Hepatic stellate cell (primary cell): ENCODE measurements around the gene MORN4.
"Not testable (repeated sequence)": the region's sequence is repeated elsewhere in the genome, so short reads cannot be mapped to it uniquely, and the experiment has no call there.

Source experiments
- DNase-seq: peaks from one replicate; pipeline ENCODE4 v3.0.0; 2011; ENCODE audit warnings: low spot score

The MORN4 gene

DNA sequence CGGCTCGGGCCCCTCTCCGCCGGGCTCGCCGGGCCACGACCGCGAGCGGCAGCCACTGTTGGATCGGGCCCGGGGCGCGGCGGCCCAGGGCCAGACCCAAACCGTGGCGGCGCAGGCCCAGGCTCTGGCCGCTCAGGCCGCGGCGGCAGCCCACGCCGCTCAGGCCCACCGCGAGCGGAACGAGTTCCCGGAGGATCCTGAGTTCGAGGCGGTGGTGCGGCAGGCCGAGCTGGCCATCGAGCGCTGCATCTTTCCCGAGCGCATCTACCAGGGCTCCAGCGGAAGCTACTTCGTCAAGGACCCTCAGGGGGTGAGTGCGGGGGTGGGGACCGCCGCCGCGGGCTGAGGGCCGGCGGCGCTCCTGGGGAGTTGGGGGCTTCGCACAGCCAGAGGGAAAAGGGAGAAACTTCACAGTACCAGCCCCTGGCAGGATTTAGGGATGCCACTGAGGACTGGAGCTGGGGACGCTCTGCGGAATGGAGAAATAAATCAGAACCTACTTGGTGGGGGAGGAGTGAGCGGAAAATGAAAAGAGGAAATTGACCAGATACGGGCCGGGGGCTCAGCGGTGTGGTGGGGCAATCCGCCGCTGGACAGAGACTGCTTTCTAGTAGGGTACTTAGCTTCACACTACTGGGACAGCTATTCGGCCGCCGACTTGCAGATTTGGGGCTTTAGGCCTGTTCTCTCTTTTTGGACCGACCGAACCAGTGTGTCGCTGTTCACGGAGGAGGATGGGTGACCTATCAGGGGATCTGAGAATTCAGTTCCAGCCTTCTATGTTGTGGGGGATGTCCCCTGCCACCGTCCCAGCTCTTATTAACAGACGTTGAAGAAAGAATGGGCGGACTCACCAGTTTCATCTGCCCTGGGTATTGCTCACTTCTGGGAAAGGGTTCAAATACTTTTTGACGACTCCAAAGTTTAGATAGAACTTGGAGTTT, 7.8 kb upstream of the MORN4 start:
- DNase-seq: peak; percentile 71

DNA sequence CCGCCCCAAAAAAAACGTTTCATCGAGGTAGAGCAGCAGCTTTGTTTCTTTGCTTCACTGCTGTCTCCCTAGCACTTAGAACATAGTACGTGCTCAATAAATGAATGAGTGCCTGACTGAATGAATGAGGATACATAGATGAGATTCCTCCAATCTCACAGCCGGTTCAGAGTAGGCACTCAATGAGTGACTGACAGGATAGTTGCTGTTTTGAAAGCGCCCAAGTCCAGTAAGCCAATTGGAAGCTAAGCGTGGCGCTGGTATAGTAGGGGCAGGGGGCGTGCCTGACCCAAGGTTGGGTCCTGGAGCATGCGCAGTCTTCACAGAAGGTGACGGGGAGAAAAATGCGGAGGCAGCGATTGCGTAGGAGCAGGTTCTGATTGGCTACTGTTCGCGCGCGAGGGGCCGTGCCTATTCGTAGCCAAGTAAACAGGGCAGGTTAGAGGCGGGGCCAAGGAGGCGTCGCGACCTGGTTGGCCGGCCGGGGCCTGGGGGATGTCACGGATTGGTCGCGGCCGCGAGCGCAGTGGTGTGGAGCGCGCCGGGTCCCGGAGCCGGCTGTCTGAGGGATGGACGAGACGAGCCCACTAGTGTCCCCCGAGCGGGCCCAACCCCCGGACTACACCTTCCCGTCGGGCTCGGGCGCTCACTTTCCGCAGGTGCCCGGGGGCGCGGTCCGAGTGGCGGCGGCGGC, 7.0 kb upstream of the MORN4 start, which contains the start of gene PI4K2A:
TSS of gene PI4K2A (plus strand) at position 498 of the 694 bp plus-strand sequence. CDS start at position 570, 72 bp downstream.
- DNase-seq: peak; percentile 98

GRCh38 chr10:97639090-97639489, 5.8 kb upstream of the MORN4 start:
- DNase-seq: not testable (repeated sequence)

GRCh38 chr10:97635577-97635976, 2.3 kb upstream of the MORN4 start:
- no peak for DNase-seq

DNA sequence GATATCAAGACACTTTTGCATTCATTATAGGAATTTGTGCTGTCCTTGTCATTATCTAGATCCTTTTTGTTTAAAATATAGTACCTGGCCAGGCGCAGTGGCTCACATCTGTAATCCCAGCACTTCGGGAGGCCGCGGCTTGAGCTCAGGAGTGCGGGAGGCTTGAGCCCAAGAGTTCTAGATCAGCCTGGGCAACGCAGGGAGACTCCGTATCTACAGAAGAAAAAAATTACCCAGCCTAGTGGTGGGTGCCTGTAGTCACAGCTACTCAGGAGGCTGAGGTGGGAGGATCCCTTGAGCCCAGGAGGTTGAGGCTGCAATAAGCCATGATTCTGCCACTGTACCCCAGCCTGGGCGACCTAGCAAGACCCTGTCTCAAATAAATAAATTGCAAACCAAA, 621 bp upstream of the MORN4 start:
- DNase-seq: no peak

- DNase-seq: no peak
These were observed 2.2 kb downstream of the MORN4 start for GRCh38 chr10:97631098-97631497.

DNA sequence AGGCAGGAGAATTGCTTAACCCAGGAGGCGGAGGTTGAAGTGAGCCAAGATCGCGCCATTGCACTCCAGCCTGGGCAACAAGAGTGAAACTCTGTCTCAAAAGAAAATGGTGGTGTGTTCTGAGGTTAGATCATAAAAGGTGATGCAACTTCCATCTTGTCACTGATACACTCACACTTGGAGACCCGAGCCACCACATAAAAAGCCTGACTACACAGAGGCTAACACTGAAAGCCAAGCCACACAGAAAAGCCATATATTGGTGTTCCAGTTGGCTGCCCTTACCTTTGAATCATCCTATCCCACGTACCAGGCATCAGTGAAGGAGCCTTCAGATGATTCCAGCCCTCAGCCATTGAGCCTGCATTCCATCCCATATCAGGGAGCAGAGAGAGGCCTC, 4.0 kb downstream of the MORN4 start:
- no peak for DNase-seq

- DNase-seq: no peak
These were observed 5.1 kb downstream of the MORN4 start for GRCh38 chr10:97628228-97628627.

- no peak for DNase-seq
These were observed 5.6 kb downstream of the MORN4 start for GRCh38 chr10:97627731-97628130.

DNA sequence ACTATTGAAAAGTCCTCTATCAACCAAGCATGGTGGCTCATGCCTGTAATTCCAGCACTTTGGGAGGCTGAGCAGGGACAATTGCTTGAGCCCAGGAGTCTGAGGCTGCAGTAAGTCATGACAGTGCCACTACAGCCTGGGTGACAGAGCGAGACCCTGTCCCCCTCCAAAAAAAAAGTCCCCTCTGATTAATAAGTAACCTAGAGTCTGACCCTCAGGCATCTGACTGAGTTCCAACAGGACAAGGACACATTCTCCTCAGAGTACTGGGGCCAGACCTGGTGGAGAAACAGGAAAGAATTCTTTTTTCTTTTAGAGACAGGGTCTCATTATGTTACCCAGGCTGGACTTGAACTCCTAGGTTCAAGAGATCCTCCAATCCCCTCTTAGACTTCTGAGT, 10.0 kb downstream of the MORN4 start:
- no peak for DNase-seq

DNA sequence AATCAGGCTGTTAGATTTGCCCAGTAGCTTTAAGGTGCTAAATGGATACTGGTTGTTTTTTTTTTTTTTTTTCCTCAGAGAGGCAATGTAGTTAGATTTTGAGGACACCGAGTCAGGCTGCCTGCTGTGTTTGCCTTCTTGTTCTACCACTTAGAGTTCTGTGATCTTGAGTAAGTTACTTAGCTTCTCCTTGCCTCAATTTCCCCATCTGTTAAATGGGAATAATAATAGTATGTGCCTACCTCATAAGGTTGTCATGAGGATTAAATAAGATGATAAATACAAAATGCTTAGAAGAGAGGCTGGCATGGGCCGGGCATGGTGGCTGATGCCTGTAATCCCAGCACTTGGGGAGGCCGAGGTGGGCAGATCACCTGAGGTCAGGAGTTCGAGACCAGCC, 14.6 kb downstream of the MORN4 start:
- DNase-seq: no peak

DNA sequence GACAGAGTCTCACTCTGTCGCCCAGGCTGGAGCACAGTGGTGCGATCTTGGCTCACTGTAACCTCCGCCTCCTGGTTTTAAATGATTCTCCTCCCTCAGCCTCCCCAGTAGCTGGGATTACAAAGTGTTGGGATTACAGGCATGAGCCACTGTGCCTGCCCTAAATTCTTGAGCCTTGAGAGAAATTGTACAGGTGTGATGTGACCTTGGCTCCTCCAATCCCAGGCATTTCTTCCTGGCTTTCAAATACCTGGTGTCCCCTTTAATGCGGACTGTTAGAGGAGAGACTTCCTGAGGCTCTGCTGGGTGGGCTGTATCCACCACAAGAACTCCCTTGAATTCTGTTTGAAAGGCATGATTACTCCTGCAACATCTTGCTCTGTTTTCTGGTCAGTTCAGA, 15.0 kb downstream of the MORN4 start:
- DNase-seq: no peak

GRCh38 chr10:97612386-97612785, 20.9 kb downstream of the MORN4 start:
- peak; percentile 73 for DNase-seq

- no peak for DNase-seq
These were observed 21.8 kb downstream of the MORN4 start for GRCh38 chr10:97611473-97611872.

GRCh38 chr10:97608991-97609561, 24.2 kb downstream of the MORN4 start:
- DNase-seq: no peak

- DNase-seq: no peak
These were observed 26.1 kb downstream of the MORN4 start for GRCh38 chr10:97607095-97607636.

DNA sequence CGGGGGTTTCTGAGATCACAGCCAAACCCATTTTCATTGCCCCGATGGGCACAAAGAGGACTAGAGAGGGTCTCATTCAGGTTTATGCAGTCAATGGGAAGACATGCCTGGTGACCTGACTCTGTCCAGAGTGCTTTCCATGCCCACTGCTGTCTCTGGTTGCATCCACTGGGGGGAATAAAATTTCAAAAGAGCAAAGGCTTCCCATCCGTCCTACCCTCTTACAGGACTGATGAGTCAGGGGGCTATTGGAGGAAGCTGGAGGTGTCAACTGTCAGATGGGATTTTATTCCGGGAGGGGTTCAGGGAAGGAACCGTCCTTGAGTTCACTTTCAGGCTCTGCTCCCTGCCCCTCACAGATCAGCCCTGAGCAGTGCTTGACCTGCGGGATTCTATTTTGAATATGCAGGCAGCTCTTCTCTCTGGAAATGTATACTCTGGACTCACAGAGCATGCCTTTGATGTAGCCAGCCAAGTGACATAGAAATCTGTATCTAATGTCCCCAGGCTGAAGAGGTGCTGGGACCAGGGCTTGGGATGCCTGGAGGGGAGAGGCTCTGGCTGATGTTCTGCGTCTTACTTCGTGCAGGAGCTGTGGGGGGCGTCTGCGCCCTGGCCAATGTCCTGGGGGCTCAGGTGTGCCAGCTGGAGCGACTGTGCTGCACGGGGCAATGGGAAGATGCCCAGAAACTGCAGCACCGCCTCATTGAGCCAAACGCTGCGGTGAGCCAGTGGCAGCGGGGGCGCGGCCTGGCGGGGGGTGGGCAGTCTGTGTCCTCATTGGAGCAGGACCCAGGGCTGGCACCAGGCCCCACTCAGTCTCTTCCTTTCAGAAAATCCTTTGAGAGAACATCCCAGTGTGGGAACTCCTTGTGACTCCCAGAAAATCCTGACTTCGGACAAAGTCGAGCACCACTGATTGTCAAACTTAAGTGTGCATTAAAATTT, 31.8 kb downstream of the MORN4 start:
- no peak for DNase-seq

- DNase-seq: no peak
These were observed 32.7 kb downstream of the MORN4 start for GRCh38 chr10:97600616-97601015.

DNA sequence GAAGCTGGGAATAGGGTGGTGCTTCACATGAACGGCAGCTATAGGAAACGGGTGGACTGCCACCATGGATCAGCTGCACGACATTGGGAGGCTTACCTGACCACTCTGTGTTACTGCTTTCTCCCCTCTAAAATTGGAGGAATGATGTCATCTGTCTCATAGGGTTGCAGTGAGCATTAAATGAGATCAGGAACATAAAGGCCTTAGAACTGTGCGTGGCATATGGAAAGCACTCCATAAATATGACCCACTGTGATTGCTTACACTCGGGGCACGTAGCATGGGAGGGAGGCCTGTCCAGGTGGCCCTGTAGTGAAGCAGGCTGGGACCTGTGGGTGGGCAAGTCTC, 34.1 kb downstream of the MORN4 start:
- DNase-seq: no peak

- DNase-seq: no peak
These were observed 34.7 kb downstream of the MORN4 start for GRCh38 chr10:97598407-97599271.

GRCh38 chr10:97597778-97598177, 35.5 kb downstream of the MORN4 start:
- no peak for DNase-seq
